ENCODE data around the gene PLPP6. TPM values are rescaled to one million over a fixed set of nuclear protein-coding genes. Genes with fewer than 3 reads are reported as not detected.

PLPP6 gene
- total and polyA plus RNA-seq, 2 of the 13 experiments (the other 11 are each of a cell fraction or from before 2014, with no cell fraction given) = 12.1 to 15.5 TPM

DNA sequence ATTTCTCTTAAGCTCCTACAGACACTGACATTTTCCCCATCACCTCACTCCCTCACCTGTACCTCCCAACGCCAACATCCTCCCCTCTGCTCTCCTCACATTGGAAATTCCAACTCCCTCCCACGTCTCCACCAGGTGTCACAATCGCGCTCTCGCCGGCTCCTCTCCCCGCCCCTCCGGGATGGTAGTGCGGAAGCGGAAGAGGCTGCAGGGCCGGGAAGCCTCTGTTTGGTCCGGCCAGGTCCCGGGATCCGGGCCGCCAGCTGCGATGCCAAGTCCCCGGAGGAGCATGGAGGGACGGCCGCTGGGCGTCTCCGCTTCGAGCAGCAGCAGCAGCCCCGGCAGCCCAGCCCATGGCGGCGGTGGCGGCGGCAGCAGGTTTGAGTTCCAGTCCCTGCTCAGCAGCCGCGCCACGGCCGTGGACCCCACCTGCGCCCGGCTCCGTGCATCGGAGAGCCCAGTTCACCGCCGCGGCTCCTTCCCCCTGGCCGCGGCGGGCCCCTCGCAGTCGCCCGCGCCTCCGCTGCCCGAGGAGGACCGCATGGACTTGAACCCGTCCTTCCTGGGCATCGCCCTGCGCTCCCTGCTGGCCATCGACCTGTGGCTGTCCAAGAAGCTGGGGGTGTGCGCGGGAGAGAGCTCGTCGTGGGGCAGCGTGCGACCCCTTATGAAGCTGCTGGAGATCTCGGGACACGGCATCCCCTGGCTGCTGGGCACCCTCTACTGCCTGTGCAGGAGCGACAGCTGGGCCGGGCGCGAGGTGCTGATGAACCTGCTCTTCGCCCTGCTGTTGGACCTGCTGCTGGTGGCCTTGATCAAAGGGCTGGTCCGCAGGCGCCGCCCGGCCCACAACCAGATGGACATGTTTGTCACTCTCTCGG lies at the start of gene PLPP6 (continued):
- TF ChIP-seq SATB2 (CRISPR knock-in tag; IDR thresholded peaks at IDR 0.05) (0 out of 2 replicates have a peak, but pooled peaks have one; percentile 19), ZNF776 (CRISPR knock-in tag; IDR thresholded peaks at IDR 0.05) (peak; percentile 76), ZNF337 (CRISPR knock-in tag; IDR thresholded peaks at IDR 0.05; ENCODE audit: borderline replicate concordance, low read depth) (peak; percentile 83; the same call in 1 of the 2 replicates), ZNF790 (CRISPR knock-in tag; IDR thresholded peaks at IDR 0.05; ENCODE audit: borderline replicate concordance) (0 out of 2 replicates have a peak, but pooled peaks have one; percentile 24), ZNF747 (CRISPR knock-in tag; IDR thresholded peaks at IDR 0.05; ENCODE audit: borderline replicate concordance) (peak; percentile 81; the same call in 1 of the 2 replicates), ASH2L (IDR thresholded peaks at IDR 0.05; ENCODE audit: insufficient read length, low read depth, low read length) (peak; percentile 90), ZBTB7B (CRISPR knock-in tag; IDR thresholded peaks at IDR 0.05) (peak; percentile 77; the same call in 1 of the 2 replicates), ZBTB26 (CRISPR knock-in tag; IDR thresholded peaks at IDR 0.05; ENCODE audit: borderline replicate concordance) (no peak; the same call in 1 of the 2 replicates), HMG20B (CRISPR knock-in tag; conservative IDR thresholded peaks at IDR 0.05) (0 out of 2 replicates have a peak, but pooled peaks have one; percentile 45), NFATC3 (CRISPR knock-in tag; IDR thresholded peaks at IDR 0.05) (0 out of 2 replicates have a peak, but pooled peaks have one; percentile 27), DR1 (CRISPR knock-in tag; IDR thresholded peaks at IDR 0.05) (peak; percentile 36; the same call in 1 of the 2 replicates), IRF9 (CRISPR knock-in tag; IDR thresholded peaks at IDR 0.05; ENCODE audit: borderline replicate concordance) (0 out of 2 replicates have a peak, but pooled peaks have one; percentile 63), HHEX (CRISPR knock-in tag; IDR thresholded peaks at IDR 0.05) (no peak), DMAP1 (CRISPR knock-in tag; IDR thresholded peaks at IDR 0.05) (peak; percentile 81; the same call in 1 of the 2 replicates), ZNF615 (CRISPR knock-in tag; IDR thresholded peaks at IDR 0.05; ENCODE audit: borderline replicate concordance) (0 out of 2 replicates have a peak, but pooled peaks have one; percentile 60), ZBTB3 (CRISPR knock-in tag; IDR thresholded peaks at IDR 0.05; ENCODE audit: borderline replicate concordance, low read depth) (no peak), ZNF773 (CRISPR knock-in tag; IDR thresholded peaks at IDR 0.05; ENCODE audit: borderline replicate concordance) (peak; percentile 26; the same call in 1 of the 2 replicates), ZNF605 (CRISPR knock-in tag; IDR thresholded peaks at IDR 0.05) (peak; percentile 89), HOXA5 (CRISPR knock-in tag; IDR thresholded peaks at IDR 0.05) (peak; percentile 82; the same call in 1 of the 2 replicates)
- TF ChIP-seq, protein P1, sequence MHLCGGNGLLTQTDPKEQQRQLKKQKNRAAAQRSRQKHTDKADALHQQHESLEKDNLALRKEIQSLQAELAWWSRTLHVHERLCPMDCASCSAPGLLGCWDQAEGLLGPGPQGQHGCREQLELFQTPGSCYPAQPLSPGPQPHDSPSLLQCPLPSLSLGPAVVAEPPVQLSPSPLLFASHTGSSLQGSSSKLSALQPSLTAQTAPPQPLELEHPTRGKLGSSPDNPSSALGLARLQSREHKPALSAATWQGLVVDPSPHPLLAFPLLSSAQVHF (CRISPR knock-in tag; IDR thresholded peaks at IDR 0.05) = peak; percentile 53; the same call in 1 of the 2 replicates
- TF ChIP-seq, protein P2, sequence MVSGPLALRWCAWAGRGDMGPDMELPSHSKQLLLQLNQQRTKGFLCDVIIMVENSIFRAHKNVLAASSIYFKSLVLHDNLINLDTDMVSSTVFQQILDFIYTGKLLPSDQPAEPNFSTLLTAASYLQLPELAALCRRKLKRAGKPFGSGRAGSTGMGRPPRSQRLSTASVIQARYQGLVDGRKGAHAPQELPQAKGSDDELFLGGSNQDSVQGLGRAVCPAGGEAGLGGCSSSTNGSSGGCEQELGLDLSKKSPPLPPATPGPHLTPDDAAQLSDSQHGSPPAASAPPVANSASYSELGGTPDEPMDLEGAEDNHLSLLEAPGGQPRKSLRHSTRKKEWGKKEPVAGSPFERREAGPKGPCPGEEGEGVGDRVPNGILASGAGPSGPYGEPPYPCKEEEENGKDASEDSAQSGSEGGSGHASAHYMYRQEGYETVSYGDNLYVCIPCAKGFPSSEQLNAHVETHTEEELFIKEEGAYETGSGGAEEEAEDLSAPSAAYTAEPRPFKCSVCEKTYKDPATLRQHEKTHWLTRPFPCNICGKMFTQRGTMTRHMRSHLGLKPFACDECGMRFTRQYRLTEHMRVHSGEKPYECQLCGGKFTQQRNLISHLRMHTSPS (CRISPR knock-in tag; IDR thresholded peaks at IDR 0.05; ENCODE audit: low read depth) = peak; percentile 30; the same call in 1 of the 2 replicates

Data from HepG2 (cell line).